SK-N-SH treated with all-trans-retinoic acid at 6 μM for 48 hours (cell line): ENCODE results near the gene KDM4C.

Source experiments
- PATZ1 ChIP-seq: fragments of 250-450 bp; sonication (Bioruptor Pico); IDR thresholded peaks from 2 replicates; pipeline ENCODE4 v1.8.0; 2020; ENCODE audit warnings: mild to moderate bottlenecking, moderate library complexity, borderline replicate concordance
- RARB ChIP-seq: fragments of 250-450 bp; sonication (Bioruptor Pico); IDR thresholded peaks from 2 replicates; pipeline ENCODE4 v1.8.0; 2021; ENCODE audit warnings: mild to moderate bottlenecking, moderate library complexity
- ZNF565 ChIP-seq: fragments of 450-650 bp; formaldehyde crosslinking; conservative IDR thresholded peaks from 2 replicates; pipeline ENCODE4 v1.5.0; 2020; ENCODE audit warnings: low read depth, mild to moderate bottlenecking, moderate library complexity

- TF ChIP-seq ZNF565 (CRISPR knock-in tag): no peak
- no peak for TF ChIP-seq RARB (CRISPR knock-in tag)
- TF ChIP-seq PATZ1: no peak
These were observed 448.0 kb downstream of the KDM4C start for GRCh38 chr9:7205806-7206205.
